Measurements from ENCODE around the gene RUFY3.

- TF ChIP-seq POLR2AphosphoS5 (IDR thresholded peaks at IDR 0.05; ENCODE audit: low read depth, low read length) (no peak), POLR2A (IDR thresholded peaks at IDR 0.05; ENCODE audit: low read depth, low read length) (no peak), TAF1 (IDR thresholded peaks at IDR 0.05; ENCODE audit: borderline replicate concordance, low read depth, low read length) (no peak)
Measured at GRCh38 chr4:70739496-70740337, 18.0 kb downstream of the RUFY3 start.
